ENCODE results near the gene TIAM1. TPM values are rescaled to one million over a fixed set of nuclear protein-coding genes. Genes with fewer than 3 reads are reported as not detected.

Gene TIAM1
- polyA plus RNA-seq, 2 of the 4 experiments (the other 2 are of a cell fraction) = 0.23 to 0.40 TPM

DNA sequence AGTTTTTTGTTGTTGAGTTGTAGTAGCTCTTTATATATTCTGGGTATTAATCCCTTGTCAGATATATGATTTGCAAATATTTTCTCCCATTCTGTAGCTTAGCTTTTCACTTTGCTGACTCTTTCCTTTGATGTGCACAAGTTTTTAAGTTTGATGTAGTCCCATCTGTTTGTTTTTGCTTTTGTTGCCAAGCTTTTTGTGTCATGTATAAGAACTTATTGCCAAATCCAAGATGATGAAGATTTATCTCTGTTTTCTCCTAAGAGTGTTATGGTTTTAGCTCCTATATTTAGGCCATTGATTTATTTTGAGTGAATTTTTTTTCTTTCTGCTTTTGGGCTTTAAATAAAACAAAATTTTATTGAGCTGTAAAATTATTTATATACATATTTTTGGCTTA lies 253.7 kb downstream of the TIAM1 start:
- ChIA-PET POLR2A (no interaction called here), CTCF (no interaction called here)
- no peak for DNase-seq (ENCODE audit: low read depth in 1 of 2, low spot score in 1 of 2)
- Histone ChIP-seq H3K4me1 (no peaks in the 10 kb centered on the region), H3K4me2 (no peak overlapping the region), H3K9me3 (no peaks in the 10 kb centered on the region), H3K4me3 (no peak overlapping the region), H3K27ac (no peak overlapping the region)
- no peak for TF ChIP-seq MAFK (IDR thresholded peaks at IDR 0.05; ENCODE audit: partially characterized antibody)
- TF ChIP-seq, protein P1, sequence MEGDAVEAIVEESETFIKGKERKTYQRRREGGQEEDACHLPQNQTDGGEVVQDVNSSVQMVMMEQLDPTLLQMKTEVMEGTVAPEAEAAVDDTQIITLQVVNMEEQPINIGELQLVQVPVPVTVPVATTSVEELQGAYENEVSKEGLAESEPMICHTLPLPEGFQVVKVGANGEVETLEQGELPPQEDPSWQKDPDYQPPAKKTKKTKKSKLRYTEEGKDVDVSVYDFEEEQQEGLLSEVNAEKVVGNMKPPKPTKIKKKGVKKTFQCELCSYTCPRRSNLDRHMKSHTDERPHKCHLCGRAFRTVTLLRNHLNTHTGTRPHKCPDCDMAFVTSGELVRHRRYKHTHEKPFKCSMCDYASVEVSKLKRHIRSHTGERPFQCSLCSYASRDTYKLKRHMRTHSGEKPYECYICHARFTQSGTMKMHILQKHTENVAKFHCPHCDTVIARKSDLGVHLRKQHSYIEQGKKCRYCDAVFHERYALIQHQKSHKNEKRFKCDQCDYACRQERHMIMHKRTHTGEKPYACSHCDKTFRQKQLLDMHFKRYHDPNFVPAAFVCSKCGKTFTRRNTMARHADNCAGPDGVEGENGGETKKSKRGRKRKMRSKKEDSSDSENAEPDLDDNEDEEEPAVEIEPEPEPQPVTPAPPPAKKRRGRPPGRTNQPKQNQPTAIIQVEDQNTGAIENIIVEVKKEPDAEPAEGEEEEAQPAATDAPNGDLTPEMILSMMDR (IDR thresholded peaks at IDR 0.05) = no peak
- TF ChIP-seq ESRRA (IDR thresholded peaks at IDR 0.05; ENCODE audit: borderline replicate concordance, low read length) = no peak
- TF ChIP-seq, protein P2, sequence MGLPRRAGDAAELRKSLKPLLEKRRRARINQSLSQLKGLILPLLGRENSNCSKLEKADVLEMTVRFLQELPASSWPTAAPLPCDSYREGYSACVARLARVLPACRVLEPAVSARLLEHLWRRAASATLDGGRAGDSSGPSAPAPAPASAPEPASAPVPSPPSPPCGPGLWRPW (IDR thresholded peaks at IDR 0.05) = no peak
- no peak for FAIRE-seq
- no peak for ATAC-seq

DNA sequence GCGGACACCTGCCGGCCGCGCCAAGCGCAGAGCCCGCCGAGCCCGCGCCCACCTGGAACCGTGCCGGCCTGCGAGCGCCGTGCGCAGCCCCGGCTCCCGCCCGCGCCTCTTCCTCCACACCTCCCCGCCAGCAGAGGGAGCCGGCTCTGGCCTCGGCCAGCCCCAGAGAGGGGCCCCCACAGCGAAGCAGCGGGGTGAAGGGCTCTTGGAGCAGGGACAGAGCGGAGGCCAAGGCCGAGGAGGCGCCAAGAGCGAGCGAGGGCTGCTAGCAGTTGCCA lies 255.6 kb downstream of the TIAM1 start:
- Histone ChIP-seq H3K4me3 (no peak overlapping the region), H3K4me2 (no peak overlapping the region), H3K9me3 (no peaks in the 10 kb centered on the region), H3K27ac (no peak overlapping the region), H3K4me1 (no peaks in the 10 kb centered on the region)
- DNase-seq (ENCODE audit: low read depth in 1 of 2, low spot score in 1 of 2) (no peak), ATAC-seq (no peak), FAIRE-seq (no peak)
- WGBS (ENCODE audit: missing lambda C conversion rate) = 52% methylated on average over 10 of the region's 29 CpGs
- ChIA-PET POLR2A (no interaction called here), CTCF (interaction anchor here (0.6 to 2.8 kb wide), 3 partner anchors 92 to 1044 kb away, joined by 3 to 11 read pairs (median 4); no protein-coding TSS in a partner anchor)
- no peak for TF ChIP-seq ZNF302 (CRISPR knock-in tag; IDR thresholded peaks at IDR 0.05)
- no peak for TF ChIP-seq HEYL (CRISPR knock-in tag; IDR thresholded peaks at IDR 0.05)
- TF ChIP-seq, protein P3, sequence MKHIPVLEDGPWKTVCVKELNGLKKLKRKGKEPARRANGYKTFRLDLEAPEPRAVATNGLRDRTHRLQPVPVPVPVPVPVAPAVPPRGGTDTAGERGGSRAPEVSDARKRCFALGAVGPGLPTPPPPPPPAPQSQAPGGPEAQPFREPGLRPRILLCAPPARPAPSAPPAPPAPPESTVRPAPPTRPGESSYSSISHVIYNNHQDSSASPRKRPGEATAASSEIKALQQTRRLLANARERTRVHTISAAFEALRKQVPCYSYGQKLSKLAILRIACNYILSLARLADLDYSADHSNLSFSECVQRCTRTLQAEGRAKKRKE (CRISPR knock-in tag; IDR thresholded peaks at IDR 0.05; ENCODE audit: low read depth) = no peak
- TF ChIP-seq, protein P4, sequence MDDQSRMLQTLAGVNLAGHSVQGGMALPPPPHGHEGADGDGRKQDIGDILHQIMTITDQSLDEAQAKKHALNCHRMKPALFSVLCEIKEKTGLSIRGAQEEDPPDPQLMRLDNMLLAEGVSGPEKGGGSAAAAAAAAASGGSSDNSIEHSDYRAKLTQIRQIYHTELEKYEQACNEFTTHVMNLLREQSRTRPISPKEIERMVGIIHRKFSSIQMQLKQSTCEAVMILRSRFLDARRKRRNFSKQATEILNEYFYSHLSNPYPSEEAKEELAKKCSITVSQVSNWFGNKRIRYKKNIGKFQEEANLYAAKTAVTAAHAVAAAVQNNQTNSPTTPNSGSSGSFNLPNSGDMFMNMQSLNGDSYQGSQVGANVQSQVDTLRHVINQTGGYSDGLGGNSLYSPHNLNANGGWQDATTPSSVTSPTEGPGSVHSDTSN (IDR thresholded peaks at IDR 0.05) = no peak
- TF ChIP-seq, protein P5, sequence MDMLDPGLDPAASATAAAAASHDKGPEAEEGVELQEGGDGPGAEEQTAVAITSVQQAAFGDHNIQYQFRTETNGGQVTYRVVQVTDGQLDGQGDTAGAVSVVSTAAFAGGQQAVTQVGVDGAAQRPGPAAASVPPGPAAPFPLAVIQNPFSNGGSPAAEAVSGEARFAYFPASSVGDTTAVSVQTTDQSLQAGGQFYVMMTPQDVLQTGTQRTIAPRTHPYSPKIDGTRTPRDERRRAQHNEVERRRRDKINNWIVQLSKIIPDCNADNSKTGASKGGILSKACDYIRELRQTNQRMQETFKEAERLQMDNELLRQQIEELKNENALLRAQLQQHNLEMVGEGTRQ (IDR thresholded peaks at IDR 0.05) = no peak
- TF ChIP-seq, protein P6, sequence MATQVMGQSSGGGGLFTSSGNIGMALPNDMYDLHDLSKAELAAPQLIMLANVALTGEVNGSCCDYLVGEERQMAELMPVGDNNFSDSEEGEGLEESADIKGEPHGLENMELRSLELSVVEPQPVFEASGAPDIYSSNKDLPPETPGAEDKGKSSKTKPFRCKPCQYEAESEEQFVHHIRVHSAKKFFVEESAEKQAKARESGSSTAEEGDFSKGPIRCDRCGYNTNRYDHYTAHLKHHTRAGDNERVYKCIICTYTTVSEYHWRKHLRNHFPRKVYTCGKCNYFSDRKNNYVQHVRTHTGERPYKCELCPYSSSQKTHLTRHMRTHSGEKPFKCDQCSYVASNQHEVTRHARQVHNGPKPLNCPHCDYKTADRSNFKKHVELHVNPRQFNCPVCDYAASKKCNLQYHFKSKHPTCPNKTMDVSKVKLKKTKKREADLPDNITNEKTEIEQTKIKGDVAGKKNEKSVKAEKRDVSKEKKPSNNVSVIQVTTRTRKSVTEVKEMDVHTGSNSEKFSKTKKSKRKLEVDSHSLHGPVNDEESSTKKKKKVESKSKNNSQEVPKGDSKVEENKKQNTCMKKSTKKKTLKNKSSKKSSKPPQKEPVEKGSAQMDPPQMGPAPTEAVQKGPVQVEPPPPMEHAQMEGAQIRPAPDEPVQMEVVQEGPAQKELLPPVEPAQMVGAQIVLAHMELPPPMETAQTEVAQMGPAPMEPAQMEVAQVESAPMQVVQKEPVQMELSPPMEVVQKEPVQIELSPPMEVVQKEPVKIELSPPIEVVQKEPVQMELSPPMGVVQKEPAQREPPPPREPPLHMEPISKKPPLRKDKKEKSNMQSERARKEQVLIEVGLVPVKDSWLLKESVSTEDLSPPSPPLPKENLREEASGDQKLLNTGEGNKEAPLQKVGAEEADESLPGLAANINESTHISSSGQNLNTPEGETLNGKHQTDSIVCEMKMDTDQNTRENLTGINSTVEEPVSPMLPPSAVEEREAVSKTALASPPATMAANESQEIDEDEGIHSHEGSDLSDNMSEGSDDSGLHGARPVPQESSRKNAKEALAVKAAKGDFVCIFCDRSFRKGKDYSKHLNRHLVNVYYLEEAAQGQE (IDR thresholded peaks at IDR 0.05) = no peak
- no peak for TF ChIP-seq KDM5A (IDR thresholded peaks at IDR 0.05)
- no peak for TF ChIP-seq FOSB (CRISPR knock-in tag; IDR thresholded peaks at IDR 0.05)
- no peak for TF ChIP-seq TP53 (CRISPR knock-in tag; IDR thresholded peaks at IDR 0.05)
- TF ChIP-seq, protein P7, sequence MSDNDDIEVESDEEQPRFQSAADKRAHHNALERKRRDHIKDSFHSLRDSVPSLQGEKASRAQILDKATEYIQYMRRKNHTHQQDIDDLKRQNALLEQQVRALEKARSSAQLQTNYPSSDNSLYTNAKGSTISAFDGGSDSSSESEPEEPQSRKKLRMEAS (IDR thresholded peaks at IDR 0.05) = no peak
- TF ChIP-seq CHD4 (IDR thresholded peaks at IDR 0.05; ENCODE audit: borderline replicate concordance) = no peak
- no peak for TF ChIP-seq ZC3H11A (IDR thresholded peaks at IDR 0.05)
- TF ChIP-seq EHMT2 (IDR thresholded peaks at IDR 0.05; ENCODE audit: low read depth) = no peak
